LNCAP (cell line): ENCODE measurements around the gene SLC2A1.

Experiments
- TF ChIP-seq, protein P1 (sequence below): fragments of 450-650 bp; IDR thresholded peaks from 2 replicates; pipeline ENCODE4 v1.5.1; 2017; ENCODE audit warnings: mild to moderate bottlenecking

SLC2A1 gene

DNA sequence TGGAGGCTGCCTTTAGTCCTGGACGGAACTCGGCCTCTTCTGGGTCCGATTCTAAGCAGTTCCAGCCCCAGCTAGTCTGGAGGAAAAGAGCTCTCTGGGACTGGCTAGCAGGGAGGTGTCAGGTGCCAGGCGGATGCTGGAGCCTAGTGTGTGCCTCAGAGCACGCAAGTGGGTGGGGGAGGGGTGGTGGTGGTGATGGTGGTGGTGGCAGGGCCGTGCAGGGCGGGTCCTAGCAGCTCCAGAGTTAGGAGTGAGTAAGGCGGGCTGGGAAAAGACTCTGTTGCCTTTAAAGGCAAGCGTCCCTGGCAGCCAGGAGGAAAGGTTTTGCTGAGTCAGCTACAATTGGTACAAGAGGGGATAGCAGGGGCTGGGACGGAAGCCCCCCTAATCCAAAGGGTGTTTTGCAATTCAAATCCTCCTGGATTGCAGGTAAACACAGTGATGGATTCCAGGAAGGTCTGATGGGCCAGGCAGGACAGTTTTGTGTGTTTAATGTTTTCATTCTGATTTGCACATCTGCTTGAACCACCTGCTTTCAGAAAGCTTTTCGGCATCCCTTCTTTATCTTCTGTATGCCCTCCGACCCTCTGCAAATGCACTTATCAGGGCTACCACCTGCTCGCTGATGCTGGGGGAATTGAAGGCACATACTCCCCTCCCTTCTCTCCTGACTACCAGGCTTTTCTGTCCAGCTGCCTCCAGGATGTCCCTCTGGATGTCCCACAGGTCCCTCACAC, 4.1 kb upstream of the SLC2A1 start:
- TF ChIP-seq, protein P1, sequence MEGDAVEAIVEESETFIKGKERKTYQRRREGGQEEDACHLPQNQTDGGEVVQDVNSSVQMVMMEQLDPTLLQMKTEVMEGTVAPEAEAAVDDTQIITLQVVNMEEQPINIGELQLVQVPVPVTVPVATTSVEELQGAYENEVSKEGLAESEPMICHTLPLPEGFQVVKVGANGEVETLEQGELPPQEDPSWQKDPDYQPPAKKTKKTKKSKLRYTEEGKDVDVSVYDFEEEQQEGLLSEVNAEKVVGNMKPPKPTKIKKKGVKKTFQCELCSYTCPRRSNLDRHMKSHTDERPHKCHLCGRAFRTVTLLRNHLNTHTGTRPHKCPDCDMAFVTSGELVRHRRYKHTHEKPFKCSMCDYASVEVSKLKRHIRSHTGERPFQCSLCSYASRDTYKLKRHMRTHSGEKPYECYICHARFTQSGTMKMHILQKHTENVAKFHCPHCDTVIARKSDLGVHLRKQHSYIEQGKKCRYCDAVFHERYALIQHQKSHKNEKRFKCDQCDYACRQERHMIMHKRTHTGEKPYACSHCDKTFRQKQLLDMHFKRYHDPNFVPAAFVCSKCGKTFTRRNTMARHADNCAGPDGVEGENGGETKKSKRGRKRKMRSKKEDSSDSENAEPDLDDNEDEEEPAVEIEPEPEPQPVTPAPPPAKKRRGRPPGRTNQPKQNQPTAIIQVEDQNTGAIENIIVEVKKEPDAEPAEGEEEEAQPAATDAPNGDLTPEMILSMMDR: no peak

DNA sequence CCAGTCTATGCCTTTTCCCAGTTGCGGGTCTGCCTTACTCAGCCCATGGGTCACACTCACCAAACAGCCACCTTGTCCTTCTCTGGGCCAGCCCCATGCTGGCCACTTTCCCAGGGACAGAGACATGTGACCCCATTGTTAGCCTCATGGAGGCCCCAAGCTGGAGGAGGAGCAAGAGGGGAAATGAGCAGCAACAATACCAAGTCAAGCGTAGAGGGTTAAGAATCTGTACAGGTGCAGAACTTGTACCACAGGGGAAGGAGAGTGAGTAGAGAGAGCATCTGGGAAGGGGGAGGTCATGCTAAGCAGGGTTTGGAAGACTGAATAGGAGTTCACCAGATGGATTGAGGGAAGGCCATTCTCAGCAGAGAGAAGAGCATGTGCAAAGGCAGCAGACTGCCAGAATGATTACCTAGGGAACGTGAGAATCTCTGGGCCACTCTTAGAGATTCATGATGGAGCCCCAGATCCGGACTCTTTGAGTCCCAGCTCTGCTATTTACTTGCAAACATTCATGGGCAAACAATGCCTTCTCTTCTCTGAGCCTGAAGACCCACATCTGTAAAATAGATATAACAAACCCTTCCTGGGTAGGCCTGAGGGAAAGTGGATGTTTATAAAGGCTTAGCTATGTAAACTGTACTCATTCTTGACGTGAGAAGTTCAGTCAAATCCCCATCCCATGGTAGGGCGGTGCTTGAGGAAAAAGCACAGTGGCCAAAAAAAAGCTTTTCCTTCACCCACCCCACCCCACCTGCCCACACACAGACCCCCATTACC, 2.8 kb upstream of the SLC2A1 start:
- TF ChIP-seq, protein P1: no peak

DNA sequence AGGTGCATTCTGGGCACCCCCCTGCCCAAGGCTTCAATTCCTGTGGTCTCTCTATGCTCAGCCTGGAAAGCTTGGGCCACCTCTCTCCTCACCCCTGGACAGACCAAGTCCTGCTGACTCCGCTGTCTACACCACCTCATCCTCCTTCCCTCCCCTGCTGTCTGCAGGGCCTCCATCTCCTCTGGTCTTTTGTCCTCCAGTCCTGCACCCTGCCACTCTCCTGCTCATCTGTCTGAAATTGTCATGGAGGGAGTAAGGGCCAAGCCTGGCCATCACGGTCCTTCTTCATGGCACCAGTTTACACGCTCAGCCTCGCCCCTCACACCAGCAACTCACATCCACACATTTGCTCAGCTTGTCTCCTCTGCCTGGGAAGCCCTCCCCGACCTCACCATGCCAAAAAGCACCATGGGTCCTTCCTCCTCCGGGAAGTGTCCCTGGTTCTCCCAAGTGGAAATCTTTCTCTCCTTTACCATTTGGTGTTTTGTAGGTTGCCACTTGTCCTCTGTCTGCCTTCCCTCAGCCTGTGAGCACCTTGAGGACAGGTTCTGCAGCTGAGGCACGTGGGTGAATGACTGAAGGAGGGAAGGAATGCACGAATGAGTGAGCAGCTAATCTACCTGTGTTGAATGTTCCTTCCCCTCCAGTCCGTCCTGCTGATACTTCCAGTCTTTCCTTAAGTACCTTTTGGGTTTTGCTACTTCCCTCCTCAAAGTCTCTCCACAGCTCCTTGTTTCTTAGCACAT, 2.1 kb upstream of the SLC2A1 start:
- TF ChIP-seq, protein P1: no peak

DNA sequence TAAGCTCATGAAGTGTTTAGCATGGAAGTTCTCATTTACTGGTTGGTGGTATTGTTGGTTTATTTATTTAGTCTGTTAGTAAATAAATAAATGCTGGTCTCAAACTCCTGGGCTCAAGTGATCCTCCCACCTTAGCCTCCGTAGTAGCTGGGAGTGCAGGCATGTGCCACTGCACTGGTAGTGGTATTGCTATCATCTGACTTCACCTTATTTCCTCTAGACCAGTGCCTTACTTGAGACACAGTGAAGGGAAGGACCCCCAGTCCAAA, 1.4 kb upstream of the SLC2A1 start:
- TF ChIP-seq, protein P1: no peak

DNA sequence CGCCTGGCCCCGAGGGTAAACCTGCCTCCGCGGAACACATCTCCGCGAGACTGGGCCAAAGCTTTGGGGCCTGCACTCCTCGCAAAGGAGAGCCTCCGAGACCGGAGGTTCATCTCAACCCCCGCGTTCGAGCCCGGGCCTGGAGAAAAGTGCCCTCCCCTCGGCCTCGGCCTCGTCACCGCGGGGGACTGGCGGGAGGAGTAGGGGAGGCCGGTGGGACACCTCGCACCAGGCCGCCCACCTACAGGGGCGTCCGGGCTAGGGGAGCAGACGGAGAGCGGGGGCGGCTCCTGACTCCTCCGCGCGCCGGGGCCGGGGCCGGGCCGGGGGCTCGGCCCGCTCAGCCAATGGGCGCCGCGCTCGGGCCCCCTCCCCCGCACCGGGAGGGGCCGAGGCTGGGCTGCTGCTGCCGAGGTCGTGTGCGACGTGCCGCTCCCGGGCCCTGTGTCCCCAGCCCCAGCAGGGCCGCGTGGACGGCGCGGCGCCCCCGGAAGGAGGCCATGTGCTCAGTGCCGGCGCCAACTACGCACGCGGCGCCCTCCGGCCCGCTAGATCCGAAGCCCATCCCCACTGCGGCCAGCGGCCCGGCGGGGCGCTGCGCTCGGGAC, 684 bp downstream of the SLC2A1 start:
- TF ChIP-seq, protein P1: no peak; the same call in 1 of the 2 replicates

DNA sequence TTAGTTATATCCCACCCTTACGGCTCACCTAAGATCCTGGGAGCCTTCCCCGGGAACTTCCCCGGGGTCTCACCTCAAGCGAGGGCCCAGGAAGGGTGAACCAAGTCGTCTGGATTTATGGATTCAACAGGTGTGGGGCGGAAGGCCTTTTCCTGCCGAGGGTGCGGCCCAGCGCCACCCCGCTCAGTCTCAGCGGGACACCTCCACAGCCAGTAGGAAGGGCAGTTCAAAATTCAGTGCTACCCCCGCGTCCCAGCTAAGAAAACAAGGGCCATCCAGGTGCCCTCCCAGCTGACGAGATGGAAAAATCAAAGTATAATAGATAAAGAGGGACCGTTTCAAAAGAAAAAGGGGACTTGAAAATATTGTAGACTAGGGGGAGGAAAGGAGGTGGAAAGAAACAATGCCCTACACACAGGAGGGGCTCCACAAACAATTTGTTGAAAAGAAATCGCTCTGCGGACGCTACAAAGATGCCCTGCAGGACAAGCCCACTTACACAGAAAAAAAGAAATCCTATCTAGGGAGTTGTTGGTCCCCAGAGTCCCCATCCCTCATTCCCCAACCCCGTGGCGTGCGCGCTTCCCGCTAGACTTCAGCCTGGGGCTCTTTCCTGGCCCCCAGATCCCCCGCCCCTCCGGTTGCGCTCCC, 1.3 kb downstream of the SLC2A1 start:
- TF ChIP-seq, protein P1: no peak

DNA sequence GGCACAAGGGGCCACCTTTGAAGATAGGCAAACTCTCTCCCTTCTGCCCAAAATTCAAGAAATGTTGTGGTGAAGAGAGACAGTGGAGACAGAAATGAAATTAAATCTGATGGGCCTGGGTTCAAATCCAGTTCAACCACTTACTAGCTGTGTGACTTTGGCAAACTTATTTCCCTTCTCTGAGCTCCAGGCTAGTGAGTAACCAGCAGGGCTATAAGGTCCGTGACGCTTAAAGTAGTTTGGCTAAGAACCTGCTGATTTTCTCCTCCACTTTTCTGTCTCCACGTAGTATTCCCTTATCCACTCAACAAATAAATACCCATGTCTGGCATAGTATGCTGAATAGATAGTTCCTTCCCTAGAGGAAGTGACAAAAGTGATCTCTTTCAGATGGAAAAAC, 1.9 kb downstream of the SLC2A1 start:
- TF ChIP-seq, protein P1: no peak
